Esophagus muscularis mucosa (tissue), 4 donors: Measurements from ENCODE around the gene BLOC1S4. TPM values are rescaled to one million over a fixed set of nuclear protein-coding genes. Genes with fewer than 3 reads are reported as not detected.

Experiments used
- DNase-seq: peaks from one replicate; pipeline ENCODE4 v3.0.0-alpha.2; 2017; ENCODE audit errors: extremely low spot score
- H3K27ac ChIP-seq, 4 donors: fragments of 200-600 bp; sonication (generic); replicated peaks in 1 of 4; 1 replicate in 3 of 4; 2 replicates in 1 of 4; pipeline ENCODE4 v1.5.1; 2016 to 2019; ENCODE audit warnings: mild to moderate bottlenecking in 1 of 4
- H3K27me3 ChIP-seq, 4 donors: fragments of 200-600 bp; sonication (generic); one replicate each; pipeline versions ENCODE4 v1.5.1 to v1.6.0; 2016 to 2019
- H3K36me3 ChIP-seq, 4 donors: fragments of 200-600 bp; sonication (generic); one replicate each; pipeline ENCODE4 v1.5.1; 2016 to 2019
- H3K4me1 ChIP-seq, 4 donors: fragments of 200-600 bp; sonication (generic); one replicate each; pipeline ENCODE4 v1.5.1; 2016 to 2019
- H3K4me3 ChIP-seq, 4 donors: fragments of 200-600 bp; sonication (generic); 1 replicate in 2 of 4; 2 replicates in 2 of 4; pipeline ENCODE4 v1.5.1; 2016 to 2019; ENCODE audit warnings: mild to moderate bottlenecking in 4 of 4, moderate library complexity in 1 of 4
- H3K9me3 ChIP-seq, 4 donors: fragments of 200-600 bp; sonication (generic); 1 replicate in 3 of 4; 2 replicates in 1 of 4; pipeline ENCODE4 v1.5.1; 2016 to 2019
- CTCF ChIP-seq, 3 experiments: fragments of 200-600 bp in 2 of 3; fragments of 450-650 bp in 1 of 3; sonication (generic) in 2 of 3; IDR thresholded peaks; one replicate each; pipeline ENCODE4 v1.5.1; 2017 to 2019; ENCODE audit warnings: antibody characterized with exemption in 3 of 3, mild to moderate bottlenecking in 2 of 3, moderate library complexity in 1 of 3
- EP300 ChIP-seq: sonication (generic); formaldehyde crosslinking; IDR thresholded peaks from one replicate; pipeline ENCODE4 v1.6.1; 2017; ENCODE audit warnings: antibody characterized with exemption
- POLR2A ChIP-seq: fragments of 450-650 bp; IDR thresholded peaks from one replicate; pipeline ENCODE4 v1.6.1; 2017; ENCODE audit warnings: antibody characterized with exemption, moderate library complexity, mild to moderate bottlenecking, low read depth
- POLR2AphosphoS5 ChIP-seq, 2 donors: sonication (generic); formaldehyde crosslinking; IDR thresholded peaks; one replicate each; pipeline ENCODE4 v1.6.1; 2017; ENCODE audit warnings: antibody characterized with exemption in 2 of 2
- WGBS: methylation state at CpG from one replicate; pipeline ENCODE4 v1.1.5; 2018; 5-methylcytosine and 5-hydroxymethylcytosine counted together
- intact Hi-C: fragments of 100-400 bp; cut with DNase I; formaldehyde crosslinking; loops from one replicate; pipeline ENCODE4 v1.15.1; 2023
- total RNA-seq, 4 donors: library from RNA; depleted of rRNA; stranded (reverse); fragments of >200 nt; gene quantifications; one replicate each; pipeline versions ENCODE4 v1.1.0 to v1.2.1, GENCODE V29; 2016

Gene BLOC1S4
- total RNA-seq, 4 donors from 2014 or later, result 15.8 to 21.9 (median 17.9) TPM

DNA sequence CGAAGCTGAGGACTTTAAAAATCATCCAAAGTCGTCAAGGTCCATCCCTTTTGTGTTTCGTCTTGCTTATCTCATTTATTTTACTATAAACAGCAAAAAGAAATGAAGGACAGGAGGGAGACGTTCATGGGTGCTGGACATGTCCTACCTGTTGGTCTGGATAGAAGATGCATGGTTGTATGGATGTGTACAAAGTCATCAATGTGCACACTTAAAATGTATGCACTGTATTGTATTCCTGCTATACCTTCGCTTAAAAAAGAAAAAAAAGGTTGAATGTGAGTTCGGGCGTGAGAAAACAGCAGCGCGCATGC, 313 bp upstream of the BLOC1S4 start:
- TF ChIP-seq POLR2A, result no peak
- H3K27me3 ChIP-seq, result no peaks in the 10 kb centered on the region
- peaks cover 26 to 37% (median 34%) of the 10 kb centered on the region in 4 donors for H3K4me1 ChIP-seq
- H3K27ac ChIP-seq, result peak overlapping the region; percentile 89 to 97 (median 96)
- WGBS, result 8% methylated on average over 9 of the region's 9 CpGs
- peak overlapping the region; percentile 70 to 97 (median 86) for H3K4me3 ChIP-seq
- no peaks in the 10 kb centered on the region for H3K36me3 ChIP-seq
- no peaks in the 10 kb centered on the region for H3K9me3 ChIP-seq
- intact Hi-C loops, result loop anchor here (2.0 to 10.0 kb wide), 4 partner anchors 67 to 357 kb away; partner anchors contain the start of genes KIAA0232 and TADA2B
- no peak for DNase-seq

GRCh38 chr4:6716958-6717655, 1.1 kb downstream of the BLOC1S4 start:
- no peak for TF ChIP-seq POLR2A
- DNase-seq, result no peak
- intact Hi-C loops, result loop anchor here (2.0 to 10.0 kb wide), 4 partner anchors 66 to 355 kb away; partner anchors contain the start of genes KIAA0232 and TADA2B
- Histone ChIP-seq H3K27me3 (no peaks in the 10 kb centered on the region), H3K36me3 (no peaks in the 10 kb centered on the region), H3K27ac (peak overlapping the region; percentile 89 to 97 (median 96)), H3K4me1 (peaks cover 26 to 39% (median 34%) of the 10 kb centered on the region in 4 donors), H3K9me3 (no peaks in the 10 kb centered on the region), H3K4me3 (peak overlapping the region; percentile 70 to 97 (median 86))
- 25% methylated on average over 7 of the region's 7 CpGs for WGBS

- no peak overlapping the region for H3K27ac ChIP-seq
- intact Hi-C loops, result loop anchor here (5.0 to 10.0 kb wide), 3 partner anchors 268 to 353 kb away; partner anchors contain the start of gene TADA2B
- TF ChIP-seq EP300, result no peak
- no peak for TF ChIP-seq POLR2AphosphoS5 (IDR thresholded peaks at IDR 0.05)
- TF ChIP-seq POLR2A, result no peak
- TF ChIP-seq CTCF (IDR thresholded peaks at IDR 0.05), result no peak
- no peaks in the 10 kb centered on the region for H3K27me3 ChIP-seq
- DNase-seq, result no peak
- no peak overlapping the region for H3K4me3 ChIP-seq
- WGBS, result 90% methylated on average over 7 of the region's 7 CpGs
- no peaks in the 10 kb centered on the region for H3K9me3 ChIP-seq
- H3K4me1 ChIP-seq, result peaks cover 26 to 39% (median 34%) of the 10 kb centered on the region in 4 donors
- H3K36me3 ChIP-seq, result no peaks in the 10 kb centered on the region
Measured at GRCh38 chr4:6718932-6719610, 3.1 kb downstream of the BLOC1S4 start.

DNA sequence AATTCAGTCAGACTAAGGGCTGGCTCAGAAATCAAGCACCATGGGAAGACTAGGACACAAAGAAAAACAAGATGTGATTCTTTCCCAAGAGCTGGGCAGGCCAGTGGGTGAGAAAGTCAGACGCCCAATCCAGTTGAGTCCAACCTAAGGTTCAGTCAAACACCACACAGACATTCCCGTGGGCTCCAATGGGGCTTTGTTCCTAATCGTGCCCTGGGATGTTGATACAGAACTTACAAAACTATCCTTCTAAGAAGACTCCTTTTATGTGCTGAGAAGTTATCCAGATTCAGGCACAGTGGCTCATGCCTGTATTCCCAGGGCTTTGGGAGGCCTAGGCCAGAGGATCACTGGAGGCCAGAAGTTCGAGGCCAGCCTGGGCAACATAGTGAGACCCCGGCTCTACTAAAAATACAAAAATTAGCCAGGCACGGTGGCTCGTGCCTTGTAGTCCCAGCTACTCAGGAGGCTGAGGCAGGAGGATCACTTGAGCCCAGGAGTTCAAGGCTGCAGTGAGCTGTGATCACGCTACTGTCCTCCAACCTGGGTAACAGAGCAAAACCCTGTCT, 3.7 kb downstream of the BLOC1S4 start:
- no peaks in the 10 kb centered on the region for H3K36me3 ChIP-seq
- no peak overlapping the region for H3K4me3 ChIP-seq
- H3K27me3 ChIP-seq, result no peaks in the 10 kb centered on the region
- 73% methylated on average over 8 of the region's 8 CpGs for WGBS
- H3K9me3 ChIP-seq, result no peaks in the 10 kb centered on the region
- intact Hi-C loops, result loop anchor here (2.0 to 10.0 kb wide), 5 partner anchors 153 to 353 kb away; partner anchors contain the start of gene TADA2B
- peaks cover 26 to 39% (median 34%) of the 10 kb centered on the region in 4 donors for H3K4me1 ChIP-seq
- TF ChIP-seq CTCF (IDR thresholded peaks at IDR 0.05), result no peak
- TF ChIP-seq EP300, result no peak
- TF ChIP-seq POLR2A, result no peak
- no peak for TF ChIP-seq POLR2AphosphoS5 (IDR thresholded peaks at IDR 0.05)
- no peak for DNase-seq
- no peak overlapping the region for H3K27ac ChIP-seq

DNA sequence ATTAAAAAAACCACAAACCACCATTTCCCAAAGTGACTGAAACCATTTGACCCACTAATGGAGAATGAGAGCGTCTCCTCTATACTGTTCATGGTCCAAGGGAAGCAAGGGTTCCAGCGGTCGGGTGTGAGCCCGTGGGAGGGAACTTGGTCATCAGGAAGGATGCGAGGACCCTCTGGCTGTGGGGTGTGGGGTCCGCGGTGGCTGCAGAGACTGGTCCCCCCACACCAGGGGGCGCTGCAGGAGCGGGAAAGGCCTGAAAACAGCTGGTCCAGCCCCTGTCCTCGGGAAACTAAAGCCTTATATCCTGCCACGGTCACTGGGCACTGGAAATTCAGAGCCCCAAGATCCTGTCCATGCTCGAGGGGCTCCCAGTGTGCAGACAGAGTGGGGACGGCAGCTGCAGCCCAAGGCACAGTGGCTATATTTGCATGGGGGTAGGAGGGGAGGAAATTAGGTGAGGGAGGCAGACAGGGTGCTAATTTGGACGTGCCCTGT, 4.3 kb downstream of the BLOC1S4 start:
- TF ChIP-seq POLR2A (no peak), EP300 (no peak), POLR2AphosphoS5 (IDR thresholded peaks at IDR 0.05) (peak in 1 of 2 donors; percentile 50), CTCF (IDR thresholded peaks at IDR 0.05) (peak; percentile 90 to 96 (median 92))
- no peaks in the 10 kb centered on the region for H3K27me3 ChIP-seq
- no peaks in the 10 kb centered on the region for H3K36me3 ChIP-seq
- 5% methylated on average over 13 of the region's 14 CpGs for WGBS
- intact Hi-C loops, result loop anchor here (2.0 to 5.0 kb wide), 2 partner anchors 153 to 252 kb away; no protein-coding TSS in a partner anchor
- no peak overlapping the region for H3K27ac ChIP-seq
- DNase-seq, result no peak
- peaks cover 25 to 38% (median 33%) of the 10 kb centered on the region in 4 donors for H3K4me1 ChIP-seq
- no peaks in the 10 kb centered on the region for H3K9me3 ChIP-seq
- no peak overlapping the region for H3K4me3 ChIP-seq
